ENCODE results near the gene MTOR. TPM values are rescaled to one million over a fixed set of nuclear protein-coding genes. Genes with fewer than 3 reads are reported as not detected.

MTOR gene
- total and polyA plus RNA-seq, 2 of the 8 experiments (the other 6 are each of a cell fraction or from before 2014, with no cell fraction given), result 44.2 to 76.8 TPM

GRCh38 chr1:11152755-11153154, 109.6 kb downstream of the MTOR start:
- Histone ChIP-seq H2BK120ac (replicated peaks; ENCODE audit: low read depth, low read length) (no peak overlapping the region), H2BK20ac (ENCODE audit: low read length) (no peak overlapping the region), H3K18ac (ENCODE audit: extremely low read depth, low read length) (no peak overlapping the region), H2BK12ac (ENCODE audit: low read depth, low read length) (no peak overlapping the region), H3K56ac (replicated peaks; ENCODE audit: insufficient read length, low read depth, low read length) (no peak overlapping the region), H4K5ac (ENCODE audit: insufficient read length, low read depth, low read length) (no peak overlapping the region), H2AK5ac (ENCODE audit: low read depth, low read length) (no peak overlapping the region), H3K23ac (ENCODE audit: insufficient read length) (no peak overlapping the region), H3K4me2 (ENCODE audit: insufficient read depth in 1 of 2, low read depth in 2 of 2, low read length in 2 of 2) (no peak overlapping the region), H3K36me3 (ENCODE audit: control insufficient read depth in 2 of 4, insufficient read depth in 4 of 4, low read length in 3 of 4) (peaks cover 5 to 31% (median 24%) of the 10 kb centered on the region in 4 experiments; a peak in 7 of 8 replicates), H2BK15ac (ENCODE audit: low read length) (no peak overlapping the region), H3K9me3 (ENCODE audit: insufficient read depth in 2 of 2, low read depth in 1 of 2, low read length in 1 of 2) (no peaks in the 10 kb centered on the region), H2AFZ (ENCODE audit: low read length) (no peak overlapping the region), H3K79me1 (ENCODE audit: low read depth, low read length) (no peaks in the 10 kb centered on the region), H3K27ac (ENCODE audit: low read depth, low read length) (no peak overlapping the region), H3K4me3 (ENCODE audit: extremely low read depth in 1 of 4, insufficient read depth in 2 of 4, low read depth in 3 of 4, low read length in 4 of 4) (no peak overlapping the region), H4K20me1 (replicated peaks in 1 of 2; ENCODE audit: control insufficient read depth in 1 of 2, insufficient read depth in 2 of 2, low read length in 2 of 2) (no peaks in the 10 kb centered on the region), H3K4me1 (replicated peaks in 1 of 4; ENCODE audit: control insufficient read depth in 3 of 4, insufficient read depth in 4 of 4, low read length in 3 of 4) (no peaks in the 10 kb centered on the region), H4K8ac (ENCODE audit: extremely low read depth, insufficient read depth, low read length) (no peak overlapping the region), H4K91ac (replicated peaks; ENCODE audit: insufficient read length, low read length) (no peak overlapping the region), H3K9ac (replicated peaks in 1 of 4; ENCODE audit: extremely low read depth in 1 of 4, low read depth in 3 of 4, low read length in 3 of 4) (no peak overlapping the region), H3K14ac (ENCODE audit: insufficient read length) (no peak overlapping the region), H3K4ac (replicated peaks; ENCODE audit: insufficient read length, low read depth, low read length) (no peak overlapping the region), H3K79me2 (ENCODE audit: control insufficient read depth in 1 of 2, insufficient read depth in 2 of 2, low read length in 2 of 2) (no peaks in the 10 kb centered on the region), H3K23me2 (ENCODE audit: low read depth, low read length) (no peaks in the 10 kb centered on the region), H3K27me3 (replicated peaks in 1 of 4; ENCODE audit: control insufficient read depth in 3 of 4, extremely low read depth in 1 of 4, insufficient read depth in 3 of 4, low read length in 3 of 4) (no peaks in the 10 kb centered on the region), H2BK5ac (ENCODE audit: low read depth, low read length) (no peak overlapping the region)
- no peak for DNase-seq (ENCODE audit: low read depth in 1 of 2, low spot score in 2 of 2)
- POLR2A ChIA-PET (ENCODE audit: partially characterized antibody), result interaction anchor here (0.6 to 1.9 kb wide), 3 partner anchors 54 to 138 kb away, joined by 3 to 6 read pairs (median 3); partner anchors contain the start of gene EXOSC10
- no peak for FAIRE-seq
- WGBS, 2 experiments (ENCODE audit: extremely low coverage in 1 of 2, insufficient coverage in 1 of 2, insufficient read length in 1 of 2, insufficient replicate concordance in 2 of 2, low coverage in 1 of 2, low lambda C conversion rate in 2 of 2, missing lambda C conversion rate in 1 of 2), result 91% methylated on average over 9 of the region's 9 CpGs; no CpG with 5 or more reads in 1 of the 2 experiments
- CTCF ChIA-PET (ENCODE audit: partially characterized antibody), result interaction anchor here (0.9 to 1.1 kb wide), 3 partner anchors 28 to 89 kb away, joined by 3 to 5 read pairs (median 3); no protein-coding TSS in a partner anchor
- TF ChIP-seq TAF7 (optimal IDR thresholded peaks at IDR 0.05; ENCODE audit: borderline replicate concordance, low read depth, low read length), result no peak
- TF ChIP-seq E2F6 (IDR thresholded peaks at IDR 0.05), result no peak
- TF ChIP-seq TBP (IDR thresholded peaks at IDR 0.05; ENCODE audit: low read depth, low read length), result no peak
- no peak for TF ChIP-seq MAX (IDR thresholded peaks at IDR 0.05)
- TF ChIP-seq NANOG (IDR thresholded peaks at IDR 0.05; ENCODE audit: insufficient read depth, low read depth, low read length, poor library complexity, severe bottlenecking), result no peak
- no peak for TF ChIP-seq CBX5 (IDR thresholded peaks at IDR 0.05; ENCODE audit: low read depth, low read length)
- TF ChIP-seq TCF12 (IDR thresholded peaks at IDR 0.05; ENCODE audit: low read depth, low read length), result no peak
- TF ChIP-seq SAP30 (IDR thresholded peaks at IDR 0.05; ENCODE audit: insufficient read depth, insufficient replicate concordance, low read length), result no peak
- no peak for TF ChIP-seq EGR1 (IDR thresholded peaks at IDR 0.05; ENCODE audit: borderline replicate concordance, low read depth, low read length)
- no peak for TF ChIP-seq BACH1 (IDR thresholded peaks at IDR 0.05; ENCODE audit: low read length)
- TF ChIP-seq JUND (IDR thresholded peaks at IDR 0.05; ENCODE audit: low read length), result no peak

All from H1 (cell line).